ENCODE measurements around the gene SPAG16. TPM values are rescaled to one million over a fixed set of nuclear protein-coding genes. Genes with fewer than 3 reads are reported as not detected.
A peak's percentile ranks its signal among the peaks of the same experiment; 100 is the strongest.

SPAG16 gene
- total and polyA plus RNA-seq, 8 donors = 11.1 to 47.4 (median 42.3) TPM

GRCh38 chr2:213288913-213289700 is 4.8 kb downstream of the SPAG16 start:
- no peaks in the 10 kb centered on the region for H3K36me3 ChIP-seq
- DNase-seq = no peak
- H3K27ac ChIP-seq = no peak overlapping the region
- no peak for ATAC-seq
- no peak overlapping the region for H3K4me3 ChIP-seq
- peaks cover 0 to 5% of the 10 kb centered on the region in 2 donors for H3K4me1 ChIP-seq
- no peak for TF ChIP-seq CTCF (IDR thresholded peaks at IDR 0.05)
- H3K27me3 ChIP-seq = no peaks in the 10 kb centered on the region
- intact Hi-C loops (cut with DNase I) = no loop called here
- H3K9me3 ChIP-seq = no peaks in the 10 kb centered on the region

DNA sequence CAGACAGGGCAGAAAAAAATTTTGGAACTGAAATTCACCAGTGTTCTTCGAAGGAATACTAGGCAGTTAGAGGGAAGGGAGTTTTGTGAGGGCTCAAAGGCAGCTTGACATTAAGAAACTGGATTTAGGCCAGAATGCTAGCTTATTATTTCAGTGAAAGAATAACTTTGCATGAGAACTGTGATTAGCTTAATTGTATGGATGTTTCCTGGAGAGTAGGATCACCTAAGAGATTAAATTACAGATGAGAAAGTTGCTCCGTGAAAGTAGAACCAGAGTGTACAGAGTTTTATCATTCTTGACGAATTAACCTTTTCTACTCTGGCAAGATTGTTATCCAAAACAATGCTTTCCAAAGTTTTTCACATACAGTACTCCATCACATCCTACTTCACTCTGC is 6.2 kb downstream of the SPAG16 start:
- DNase-seq (no peak), ATAC-seq (no peak)
- TF ChIP-seq CTCF (IDR thresholded peaks at IDR 0.05) = no peak
- peaks cover 0 to 2% of the 10 kb centered on the region in 2 donors for H3K4me1 ChIP-seq
- intact Hi-C loops (cut with DNase I) = no loop called here
- H3K27ac ChIP-seq = no peak overlapping the region
- H3K36me3 ChIP-seq = no peaks in the 10 kb centered on the region
- no peaks in the 10 kb centered on the region for H3K27me3 ChIP-seq
- no peaks in the 10 kb centered on the region for H3K9me3 ChIP-seq
- H3K4me3 ChIP-seq = no peak overlapping the region

GRCh38 chr2:213296270-213296669 is 12.0 kb downstream of the SPAG16 start:
- H3K27me3 ChIP-seq = no peaks in the 10 kb centered on the region
- no peak overlapping the region for H3K27ac ChIP-seq
- H3K9me3 ChIP-seq = peaks cover 0 to 4% of the 10 kb centered on the region in 2 donors
- no peak for TF ChIP-seq CTCF (IDR thresholded peaks at IDR 0.05)
- H3K4me3 ChIP-seq = no peak overlapping the region
- no peak for ATAC-seq
- DNase-seq = no peak
- H3K4me1 ChIP-seq = no peaks in the 10 kb centered on the region
- intact Hi-C loops (cut with DNase I) = no loop called here
- no peaks in the 10 kb centered on the region for H3K36me3 ChIP-seq

DNA sequence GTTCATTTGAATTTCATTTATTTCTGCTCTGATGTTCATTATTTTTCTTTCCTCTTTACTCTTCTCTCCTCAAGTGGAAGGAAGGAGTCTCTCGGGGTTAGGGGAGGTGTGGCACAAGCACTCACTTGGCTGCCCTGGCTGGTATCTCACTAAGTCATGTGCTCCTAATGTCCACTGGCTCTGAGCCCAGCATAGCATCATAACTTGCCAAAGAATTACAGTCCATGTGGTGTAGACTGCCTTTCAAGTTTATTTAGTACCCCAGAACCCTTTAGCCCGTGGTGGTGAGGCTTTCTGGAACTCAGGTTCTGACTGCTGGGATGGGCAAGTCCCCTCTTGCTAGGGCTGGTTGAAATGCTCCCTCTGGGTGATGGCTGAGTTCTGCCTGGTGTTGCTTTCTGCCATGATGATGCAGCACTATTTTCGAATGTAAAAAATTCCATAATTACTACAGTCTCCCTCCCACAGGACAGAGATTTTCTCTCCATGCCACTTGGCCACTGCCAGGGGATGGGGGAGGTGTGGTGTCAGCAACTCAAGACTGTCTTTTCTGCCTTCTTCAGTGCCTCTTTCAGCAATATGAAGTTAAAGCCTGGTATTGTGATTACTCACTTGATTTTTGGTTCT is 22.2 kb downstream of the SPAG16 start:
- no peak for TF ChIP-seq CTCF (IDR thresholded peaks at IDR 0.05)
- Histone ChIP-seq H3K36me3 (peaks cover 0 to 23% of the 10 kb centered on the region in 2 donors), H3K27me3 (no peaks in the 10 kb centered on the region), H3K9me3 (peaks cover 7 to 27% of the 10 kb centered on the region in 2 donors), H3K27ac (no peak overlapping the region), H3K4me1 (no peaks in the 10 kb centered on the region), H3K4me3 (no peak overlapping the region)
- peak in 2 of 4 donors; percentile 19 to 36 for DNase-seq
- ATAC-seq = no peak
- intact Hi-C loops (cut with DNase I) = no loop called here

- DNase-seq (no peak), ATAC-seq (no peak)
- intact Hi-C loops (cut with DNase I) = no loop called here
- H3K27me3 ChIP-seq = no peaks in the 10 kb centered on the region
- no peaks in the 10 kb centered on the region for H3K4me1 ChIP-seq
- TF ChIP-seq CTCF (IDR thresholded peaks at IDR 0.05) = no peak
- no peaks in the 10 kb centered on the region for H3K9me3 ChIP-seq
- no peak overlapping the region for H3K4me3 ChIP-seq
- no peak overlapping the region for H3K27ac ChIP-seq
- peaks cover 0 to 4% of the 10 kb centered on the region in 2 donors for H3K36me3 ChIP-seq
These were observed 31.1 kb downstream of the SPAG16 start for GRCh38 chr2:213315168-213315876.
